ENCODE measurements around the gene NPAS2. TPM values are rescaled to one million over a fixed set of nuclear protein-coding genes. Genes with fewer than 3 reads are reported as not detected.

NPAS2 gene
- total RNA-seq, 1 donor from 2014 or later: 5.5 TPM

DNA sequence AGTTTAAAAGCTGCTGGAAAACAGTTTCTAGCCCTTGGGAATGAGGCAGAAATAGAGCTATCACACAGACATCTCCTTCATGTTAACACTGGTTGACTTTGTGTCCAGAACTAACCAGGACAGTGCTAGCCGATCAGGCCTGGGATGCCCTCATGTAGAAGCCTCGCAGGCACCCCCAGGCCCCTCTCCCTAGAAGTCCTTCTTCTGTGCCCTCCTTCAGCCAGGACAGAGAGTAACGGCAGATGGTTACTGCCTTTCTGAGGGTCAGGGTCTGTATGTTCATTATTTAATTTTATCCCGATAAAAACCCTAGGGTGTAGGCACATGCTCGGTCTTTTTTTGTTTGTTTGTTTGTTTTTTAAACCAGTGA lies 171.4 kb downstream of the NPAS2 start:
- no peak for FAIRE-seq

GRCh38 chr2:100992262-100992661 lies 172.3 kb downstream of the NPAS2 start:
- Histone ChIP-seq H3K27ac (ENCODE audit: low read depth, low read length) (no peak overlapping the region), H3K4me1 (ENCODE audit: insufficient read depth, low read length) (no peaks in the 10 kb centered on the region), H4K20me1 (ENCODE audit: insufficient read depth, low read length) (no peaks in the 10 kb centered on the region), H3K36me3 (ENCODE audit: insufficient read depth, low read length) (no peaks in the 10 kb centered on the region), H3K4me3 (ENCODE audit: insufficient read depth, low read depth, low read length) (no peak overlapping the region), H3K9ac (ENCODE audit: low read length) (no peak overlapping the region), H3K79me2 (ENCODE audit: insufficient read depth, low read length) (no peaks in the 10 kb centered on the region), H3K27me3 (ENCODE audit: insufficient read depth, low read length) (no peaks in the 10 kb centered on the region), H3K9me3 (ENCODE audit: insufficient read depth, low read depth, low read length) (no peaks in the 10 kb centered on the region), H3K4me2 (ENCODE audit: low read length) (no peak overlapping the region), H2AFZ (ENCODE audit: low read depth, low read length) (no peak overlapping the region)
- DNase-seq (ENCODE audit: low read depth): no peak
- no peak overlapping the region for H3K27ac Mint-ChIP-seq (ENCODE audit: unreplicated experiment)
- no peak for FAIRE-seq
- no peaks in the 10 kb centered on the region for H3K27me3 Mint-ChIP-seq (ENCODE audit: low read depth, unreplicated experiment)
- H3K9me3 Mint-ChIP-seq (ENCODE audit: unreplicated experiment): no peaks in the 10 kb centered on the region
- peaks cover 11% of the 10 kb centered on the region for H3K36me3 Mint-ChIP-seq (ENCODE audit: low read depth, unreplicated experiment)
- TF ChIP-seq, protein P1, sequence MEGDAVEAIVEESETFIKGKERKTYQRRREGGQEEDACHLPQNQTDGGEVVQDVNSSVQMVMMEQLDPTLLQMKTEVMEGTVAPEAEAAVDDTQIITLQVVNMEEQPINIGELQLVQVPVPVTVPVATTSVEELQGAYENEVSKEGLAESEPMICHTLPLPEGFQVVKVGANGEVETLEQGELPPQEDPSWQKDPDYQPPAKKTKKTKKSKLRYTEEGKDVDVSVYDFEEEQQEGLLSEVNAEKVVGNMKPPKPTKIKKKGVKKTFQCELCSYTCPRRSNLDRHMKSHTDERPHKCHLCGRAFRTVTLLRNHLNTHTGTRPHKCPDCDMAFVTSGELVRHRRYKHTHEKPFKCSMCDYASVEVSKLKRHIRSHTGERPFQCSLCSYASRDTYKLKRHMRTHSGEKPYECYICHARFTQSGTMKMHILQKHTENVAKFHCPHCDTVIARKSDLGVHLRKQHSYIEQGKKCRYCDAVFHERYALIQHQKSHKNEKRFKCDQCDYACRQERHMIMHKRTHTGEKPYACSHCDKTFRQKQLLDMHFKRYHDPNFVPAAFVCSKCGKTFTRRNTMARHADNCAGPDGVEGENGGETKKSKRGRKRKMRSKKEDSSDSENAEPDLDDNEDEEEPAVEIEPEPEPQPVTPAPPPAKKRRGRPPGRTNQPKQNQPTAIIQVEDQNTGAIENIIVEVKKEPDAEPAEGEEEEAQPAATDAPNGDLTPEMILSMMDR (IDR thresholded peaks at IDR 0.05; ENCODE audit: insufficient read depth, low read depth, low read length): no peak
- no peak for TF ChIP-seq EZH2 (IDR thresholded peaks at IDR 0.05; ENCODE audit: insufficient read depth, low read length)
- peaks cover 6% of the 10 kb centered on the region for H3K4me1 Mint-ChIP-seq (ENCODE audit: low read depth, unreplicated experiment)
- no peak overlapping the region for H3K4me3 Mint-ChIP-seq (ENCODE audit: unreplicated experiment)

More for the DNA sequence above, 171.4 kb downstream of the NPAS2 start:
- Histone ChIP-seq H3K27me3 (ENCODE audit: insufficient read depth, low read length) (no peaks in the 10 kb centered on the region), H3K4me1 (ENCODE audit: insufficient read depth, low read length) (no peaks in the 10 kb centered on the region), H2AFZ (ENCODE audit: low read depth, low read length) (no peak overlapping the region), H3K4me3 (ENCODE audit: insufficient read depth, low read depth, low read length) (no peak overlapping the region), H3K79me2 (ENCODE audit: insufficient read depth, low read length) (no peaks in the 10 kb centered on the region), H3K9ac (ENCODE audit: low read length) (no peak overlapping the region), H3K36me3 (ENCODE audit: insufficient read depth, low read length) (no peaks in the 10 kb centered on the region), H3K4me2 (ENCODE audit: low read length) (no peak overlapping the region), H4K20me1 (ENCODE audit: insufficient read depth, low read length) (no peaks in the 10 kb centered on the region), H3K27ac (ENCODE audit: low read depth, low read length) (no peak overlapping the region), H3K9me3 (ENCODE audit: insufficient read depth, low read depth, low read length) (no peaks in the 10 kb centered on the region)
- TF ChIP-seq, protein P1 (IDR thresholded peaks at IDR 0.05; ENCODE audit: insufficient read depth, low read depth, low read length): no peak
- no peak for TF ChIP-seq EZH2 (IDR thresholded peaks at IDR 0.05; ENCODE audit: insufficient read depth, low read length)
- Mint-ChIP-seq H3K27me3 (ENCODE audit: low read depth, unreplicated experiment) (no peaks in the 10 kb centered on the region), H3K4me3 (ENCODE audit: unreplicated experiment) (no peak overlapping the region), H3K27ac (ENCODE audit: unreplicated experiment) (no peak overlapping the region), H3K4me1 (ENCODE audit: low read depth, unreplicated experiment) (peaks cover 6% of the 10 kb centered on the region), H3K36me3 (ENCODE audit: low read depth, unreplicated experiment) (peaks cover 11% of the 10 kb centered on the region), H3K9me3 (ENCODE audit: unreplicated experiment) (no peaks in the 10 kb centered on the region)
- no peak for DNase-seq (ENCODE audit: low read depth)

DNA sequence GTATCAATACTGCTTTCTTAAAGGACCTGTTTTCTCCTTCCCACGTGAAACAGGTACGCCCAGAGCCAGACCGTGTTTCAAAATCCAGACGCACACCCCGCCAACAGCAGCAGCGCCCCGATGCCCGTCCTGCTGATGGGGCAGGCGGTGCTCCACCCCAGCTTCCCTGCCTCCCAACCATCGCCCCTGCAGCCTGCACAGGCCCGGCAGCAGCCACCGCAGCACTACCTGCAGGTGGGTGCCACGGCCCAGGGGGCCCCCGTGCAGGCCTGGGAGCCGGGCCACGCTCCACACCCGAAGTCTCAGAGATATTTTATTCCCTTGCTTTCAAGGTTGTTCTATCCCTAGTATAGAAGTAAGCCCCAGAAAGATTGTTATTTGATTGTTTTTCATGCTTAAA lies 173.4 kb downstream of the NPAS2 start:
- H3K27me3 Mint-ChIP-seq (ENCODE audit: low read depth, unreplicated experiment): no peaks in the 10 kb centered on the region
- H3K9me3 Mint-ChIP-seq (ENCODE audit: unreplicated experiment): no peaks in the 10 kb centered on the region
- Histone ChIP-seq H3K4me2 (ENCODE audit: low read length) (no peak overlapping the region), H2AFZ (ENCODE audit: low read depth, low read length) (no peak overlapping the region), H3K9me3 (ENCODE audit: insufficient read depth, low read depth, low read length) (no peaks in the 10 kb centered on the region), H4K20me1 (ENCODE audit: insufficient read depth, low read length) (no peaks in the 10 kb centered on the region), H3K4me1 (ENCODE audit: insufficient read depth, low read length) (no peaks in the 10 kb centered on the region), H3K27ac (ENCODE audit: low read depth, low read length) (no peak overlapping the region), H3K79me2 (ENCODE audit: insufficient read depth, low read length) (no peaks in the 10 kb centered on the region), H3K9ac (ENCODE audit: low read length) (no peak overlapping the region), H3K27me3 (ENCODE audit: insufficient read depth, low read length) (no peaks in the 10 kb centered on the region), H3K4me3 (ENCODE audit: insufficient read depth, low read depth, low read length) (no peak overlapping the region), H3K36me3 (ENCODE audit: insufficient read depth, low read length) (no peaks in the 10 kb centered on the region)
- peaks cover 5% of the 10 kb centered on the region for H3K4me1 Mint-ChIP-seq (ENCODE audit: low read depth, unreplicated experiment)
- no peak overlapping the region for H3K4me3 Mint-ChIP-seq (ENCODE audit: unreplicated experiment)
- DNase-seq (ENCODE audit: low read depth): no peak
- TF ChIP-seq EZH2 (IDR thresholded peaks at IDR 0.05; ENCODE audit: insufficient read depth, low read length): no peak
- TF ChIP-seq, protein P1 (IDR thresholded peaks at IDR 0.05; ENCODE audit: insufficient read depth, low read depth, low read length): no peak
- no peak overlapping the region for H3K27ac Mint-ChIP-seq (ENCODE audit: unreplicated experiment)
- FAIRE-seq: no peak
- H3K36me3 Mint-ChIP-seq (ENCODE audit: low read depth, unreplicated experiment): peaks cover 11% of the 10 kb centered on the region

All from astrocyte (in vitro differentiated cells and primary cell).